ENCODE results near the gene PLB1.

GRCh38 chr2:28579606-28580005 is 83.7 kb downstream of the PLB1 start:
- TF ChIP-seq POLR2A (IDR thresholded peaks at IDR 0.05; ENCODE audit: low read depth, low read length): no peak
- TF ChIP-seq POLR2AphosphoS5 (IDR thresholded peaks at IDR 0.05; ENCODE audit: low read depth, low read length): no peak
- TF ChIP-seq TAF1 (IDR thresholded peaks at IDR 0.05; ENCODE audit: borderline replicate concordance, low read depth, low read length): no peak

All from GM12892 (cell line).